Activated T-helper 1 cell treated with anti-CD3 and anti-CD28 coated beads, Interleukin-12 subunit alpha, Interleukin-12 subunit beta, Interleukin-2, Interleukin-4 antibody, amounts not matched to agents 30 ng/mL and 10 ng/mL and 1 ng/mL, durations not matched to agents 14 hours and 24 hours and 36 hours (primary cell): Measurements from ENCODE around the gene EIF2S1. TPM values are rescaled to one million over a fixed set of nuclear protein-coding genes. Genes with fewer than 3 reads are reported as not detected.

Experiments used
- DNase-seq: peaks from one replicate; pipeline ENCODE4 v3.0.0; 2021; ENCODE audit warnings: low spot score
- H3K27ac Mint-ChIP-seq: one replicate; pipeline ENCODE4 v1.8.0; 2021; ENCODE audit warnings: mild to moderate bottlenecking, mixed read lengths
- H3K27me3 Mint-ChIP-seq: one replicate; pipeline ENCODE4 v1.8.0; 2022; ENCODE audit warnings: mild to moderate bottlenecking, moderate library complexity, mixed read lengths; ENCODE audit not compliant: insufficient read depth
- H3K36me3 Mint-ChIP-seq: one replicate; pipeline ENCODE4 v1.8.0; 2021; ENCODE audit warnings: low read depth, mixed read lengths
- H3K4me1 Mint-ChIP-seq: one replicate; pipeline ENCODE4 v1.8.0; 2021; ENCODE audit warnings: low read depth, mixed read lengths
- H3K4me3 Mint-ChIP-seq: one replicate; pipeline ENCODE4 v1.8.0; 2021; ENCODE audit warnings: mild to moderate bottlenecking, moderate library complexity, mixed read lengths
- H3K9me3 Mint-ChIP-seq: one replicate; pipeline ENCODE4 v1.8.0; 2021; ENCODE audit warnings: mixed read lengths
- intact Hi-C: fragments of 100-400 bp; cut with micrococcal nuclease; formaldehyde crosslinking; loops from one replicate; pipeline ENCODE4 v1.15.1; 2024
- total RNA-seq: library from RNA; stranded (reverse); gene quantifications from 2 replicates; pipeline ENCODE4 v1.2.3, GENCODE V29; 2022

Gene EIF2S1
- total RNA-seq, 1 donor from 2014 or later, result 234 TPM

DNA sequence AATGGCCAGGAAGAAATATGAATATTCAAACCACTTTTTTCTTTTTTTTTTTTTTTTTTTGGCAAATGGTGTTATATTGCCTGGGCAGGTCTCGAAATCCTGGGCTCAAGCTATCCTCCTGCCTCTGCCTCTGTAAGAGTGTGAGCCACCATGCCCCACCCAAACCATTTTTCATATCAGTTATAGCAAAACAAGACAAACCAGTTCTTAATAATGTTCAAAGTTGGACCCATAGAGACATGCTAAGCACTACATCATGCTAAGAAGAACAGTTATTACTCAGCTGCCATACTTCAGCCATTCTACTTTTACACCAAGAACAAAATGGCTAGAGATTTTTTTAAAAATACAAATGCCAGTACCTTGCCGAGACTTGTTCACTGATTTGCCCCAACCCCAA is 25.5 kb downstream of the EIF2S1 start:
- peaks cover 2% of the 10 kb centered on the region for H3K4me1 Mint-ChIP-seq
- H3K36me3 Mint-ChIP-seq, result peaks cover 46% of the 10 kb centered on the region
- H3K4me3 Mint-ChIP-seq, result no peak overlapping the region
- intact Hi-C loops, result no loop called here
- no peaks in the 10 kb centered on the region for H3K27me3 Mint-ChIP-seq
- DNase-seq, result no peak
- H3K9me3 Mint-ChIP-seq, result no peaks in the 10 kb centered on the region
- H3K27ac Mint-ChIP-seq, result no peak overlapping the region

GRCh38 chr14:67387195-67387594 is 27.1 kb downstream of the EIF2S1 start:
- DNase-seq, result no peak
- Mint-ChIP-seq H3K4me1 (peaks cover 11% of the 10 kb centered on the region), H3K27ac (no peak overlapping the region), H3K4me3 (no peak overlapping the region), H3K27me3 (peaks cover 2% of the 10 kb centered on the region), H3K9me3 (no peaks in the 10 kb centered on the region), H3K36me3 (peaks cover 35% of the 10 kb centered on the region)
- intact Hi-C loops, result no loop called here

GRCh38 chr14:67389275-67389674 is 29.1 kb downstream of the EIF2S1 start:
- H3K36me3 Mint-ChIP-seq, result peaks cover 20% of the 10 kb centered on the region
- intact Hi-C loops, result no loop called here
- H3K9me3 Mint-ChIP-seq, result no peaks in the 10 kb centered on the region
- peaks cover 11% of the 10 kb centered on the region for H3K4me1 Mint-ChIP-seq
- no peak overlapping the region for H3K4me3 Mint-ChIP-seq
- peaks cover 2% of the 10 kb centered on the region for H3K27me3 Mint-ChIP-seq
- no peak for DNase-seq
- no peak overlapping the region for H3K27ac Mint-ChIP-seq

DNA sequence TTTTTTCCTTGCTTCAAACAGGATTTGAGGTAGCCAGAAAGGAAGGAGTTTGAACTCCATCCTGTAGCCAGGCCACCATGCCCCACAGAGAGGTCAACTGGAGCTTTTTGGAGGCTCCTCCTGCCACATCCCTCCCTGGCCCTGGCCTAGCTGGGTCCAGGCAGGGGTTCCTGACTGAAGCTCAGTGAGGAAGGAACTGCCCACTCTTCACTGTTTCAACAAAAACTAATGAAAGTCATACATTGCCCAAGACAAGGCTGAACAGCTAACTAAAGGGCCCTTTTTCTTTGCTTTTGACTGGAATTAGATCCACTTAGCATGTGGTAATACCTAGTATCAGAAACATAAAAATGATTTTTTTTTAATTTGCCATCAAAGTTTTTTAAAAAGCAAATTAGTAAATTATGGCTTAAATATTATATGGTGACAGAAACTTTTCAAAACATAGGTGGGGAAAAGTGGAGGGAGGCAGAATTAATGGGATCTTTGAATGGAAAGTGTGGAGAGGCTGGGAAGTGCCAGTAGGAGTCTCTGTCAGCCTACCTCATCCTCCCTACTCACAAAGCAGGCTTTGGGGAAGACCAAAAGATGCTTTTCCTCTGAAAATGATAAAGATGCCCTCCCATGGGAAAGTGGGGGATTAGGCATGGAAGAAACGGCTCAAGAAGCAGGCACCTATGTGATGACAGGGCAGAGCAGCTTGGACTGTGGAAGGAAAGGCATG is 29.8 kb downstream of the EIF2S1 start:
- H3K36me3 Mint-ChIP-seq, result peaks cover 14% of the 10 kb centered on the region
- H3K27me3 Mint-ChIP-seq, result peaks cover 2% of the 10 kb centered on the region
- peaks cover 11% of the 10 kb centered on the region for H3K4me1 Mint-ChIP-seq
- no peak overlapping the region for H3K27ac Mint-ChIP-seq
- intact Hi-C loops, result no loop called here
- no peak overlapping the region for H3K4me3 Mint-ChIP-seq
- no peak for DNase-seq
- no peaks in the 10 kb centered on the region for H3K9me3 Mint-ChIP-seq

GRCh38 chr14:67391268-67391667 is 31.1 kb downstream of the EIF2S1 start:
- Mint-ChIP-seq H3K27ac (no peak overlapping the region), H3K9me3 (no peaks in the 10 kb centered on the region), H3K4me1 (peaks cover 11% of the 10 kb centered on the region), H3K4me3 (no peak overlapping the region), H3K36me3 (peaks cover 8% of the 10 kb centered on the region), H3K27me3 (peaks cover 2% of the 10 kb centered on the region)
- intact Hi-C loops, result no loop called here
- no peak for DNase-seq

DNA sequence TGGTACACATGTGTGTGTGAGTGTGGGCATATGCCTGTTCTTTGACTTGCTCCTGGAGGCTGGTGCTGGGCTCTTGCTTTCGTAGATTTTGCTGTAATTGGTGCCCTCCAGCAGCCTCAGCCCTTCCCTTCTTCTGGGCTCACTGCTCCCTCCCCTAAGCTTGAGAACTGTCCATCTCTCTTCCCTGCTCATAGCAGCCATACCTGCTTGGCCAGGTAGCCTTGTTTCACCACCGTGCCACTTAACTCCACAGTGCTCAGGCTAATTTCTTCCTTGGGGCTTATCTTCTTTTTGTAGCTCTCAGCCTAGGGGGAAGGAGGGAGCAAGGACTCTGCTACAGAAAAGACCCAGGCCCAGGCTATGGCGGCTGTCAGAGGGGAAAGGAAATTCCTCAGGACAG is 32.0 kb downstream of the EIF2S1 start:
- H3K9me3 Mint-ChIP-seq, result no peaks in the 10 kb centered on the region
- H3K4me1 Mint-ChIP-seq, result peaks cover 11% of the 10 kb centered on the region
- no peak overlapping the region for H3K27ac Mint-ChIP-seq
- peaks cover 2% of the 10 kb centered on the region for H3K36me3 Mint-ChIP-seq
- no peak overlapping the region for H3K4me3 Mint-ChIP-seq
- DNase-seq, result no peak
- peaks cover 2% of the 10 kb centered on the region for H3K27me3 Mint-ChIP-seq
- intact Hi-C loops, result no loop called here

GRCh38 chr14:67392800-67393199 is 32.7 kb downstream of the EIF2S1 start:
- intact Hi-C loops, result no loop called here
- H3K4me3 Mint-ChIP-seq, result no peak overlapping the region
- H3K27ac Mint-ChIP-seq, result no peak overlapping the region
- peaks cover 2% of the 10 kb centered on the region for H3K27me3 Mint-ChIP-seq
- no peaks in the 10 kb centered on the region for H3K9me3 Mint-ChIP-seq
- no peak for DNase-seq
- peaks cover 11% of the 10 kb centered on the region for H3K4me1 Mint-ChIP-seq
- H3K36me3 Mint-ChIP-seq, result no peaks in the 10 kb centered on the region

DNA sequence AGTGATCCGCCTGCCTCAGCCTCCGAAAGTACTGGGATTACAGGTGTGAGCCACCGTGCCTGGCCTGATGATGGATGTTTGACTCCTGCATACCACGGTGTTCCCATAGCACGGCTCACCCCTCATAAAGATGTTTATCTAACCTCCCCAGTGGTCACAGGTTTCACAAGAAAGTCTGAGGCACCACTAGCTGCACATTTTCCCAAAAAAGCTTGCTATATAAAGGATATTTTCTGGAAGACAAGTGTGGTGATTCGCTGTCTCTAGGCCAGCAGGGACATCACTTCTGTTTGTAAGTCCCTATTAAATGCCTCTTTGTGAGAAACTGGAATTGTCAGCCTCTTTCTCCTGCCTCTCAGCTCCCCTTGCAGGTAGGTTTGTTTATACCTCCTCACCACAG is 33.6 kb downstream of the EIF2S1 start:
- H3K9me3 Mint-ChIP-seq, result no peaks in the 10 kb centered on the region
- intact Hi-C loops, result no loop called here
- DNase-seq, result no peak
- no peak overlapping the region for H3K27ac Mint-ChIP-seq
- H3K4me1 Mint-ChIP-seq, result peaks cover 11% of the 10 kb centered on the region
- peaks cover 5% of the 10 kb centered on the region for H3K27me3 Mint-ChIP-seq
- H3K36me3 Mint-ChIP-seq, result no peaks in the 10 kb centered on the region
- no peak overlapping the region for H3K4me3 Mint-ChIP-seq

- H3K9me3 Mint-ChIP-seq, result no peaks in the 10 kb centered on the region
- peaks cover 11% of the 10 kb centered on the region for H3K4me1 Mint-ChIP-seq
- intact Hi-C loops, result no loop called here
- no peak for DNase-seq
- peaks cover 11% of the 10 kb centered on the region for H3K27me3 Mint-ChIP-seq
- no peak overlapping the region for H3K27ac Mint-ChIP-seq
- no peak overlapping the region for H3K4me3 Mint-ChIP-seq
- no peaks in the 10 kb centered on the region for H3K36me3 Mint-ChIP-seq
Observed at GRCh38 chr14:67395086-67395875, 35.2 kb downstream of the EIF2S1 start.

GRCh38 chr14:67395876-67396189 is 35.7 kb downstream of the EIF2S1 start:
- Mint-ChIP-seq H3K4me3 (no peak overlapping the region), H3K27ac (no peak overlapping the region), H3K4me1 (peaks cover 7% of the 10 kb centered on the region), H3K27me3 (peaks cover 15% of the 10 kb centered on the region), H3K9me3 (no peaks in the 10 kb centered on the region), H3K36me3 (no peaks in the 10 kb centered on the region)
- DNase-seq, result no peak
- intact Hi-C loops, result no loop called here

GRCh38 chr14:67396381-67396970 is 36.3 kb downstream of the EIF2S1 start:
- Mint-ChIP-seq H3K9me3 (no peaks in the 10 kb centered on the region), H3K27ac (no peak overlapping the region), H3K4me3 (no peak overlapping the region), H3K27me3 (peaks cover 14% of the 10 kb centered on the region), H3K36me3 (no peaks in the 10 kb centered on the region), H3K4me1 (peaks cover under 1% of the 10 kb centered on the region)
- DNase-seq, result no peak
- intact Hi-C loops, result no loop called here

DNA sequence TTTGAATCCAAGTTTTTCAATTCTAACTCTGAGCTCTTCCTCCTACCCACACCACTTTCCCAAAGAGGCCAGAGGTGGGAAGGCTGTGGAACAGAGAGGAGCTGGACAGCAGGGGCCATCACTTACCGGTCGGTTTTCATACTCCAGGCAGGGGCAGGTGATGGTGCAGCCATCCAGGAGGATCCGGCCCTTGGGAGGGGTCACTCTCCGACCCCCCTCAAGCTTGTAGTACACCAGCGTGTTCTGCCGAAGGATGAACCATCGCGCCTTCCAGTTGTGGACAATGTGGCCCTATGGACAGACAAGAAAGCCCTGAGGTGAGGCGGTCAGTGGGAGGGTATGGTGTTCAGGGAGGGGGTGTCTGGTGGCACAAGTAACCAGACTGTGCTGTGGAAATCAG is 37.4 kb downstream of the EIF2S1 start:
- intact Hi-C loops, result no loop called here
- peaks cover 14% of the 10 kb centered on the region for H3K27me3 Mint-ChIP-seq

GRCh38 chr14:67400434-67400833 is 40.3 kb downstream of the EIF2S1 start:
- H3K9me3 Mint-ChIP-seq, result no peaks in the 10 kb centered on the region
- H3K4me1 Mint-ChIP-seq, result no peaks in the 10 kb centered on the region
- H3K36me3 Mint-ChIP-seq, result no peaks in the 10 kb centered on the region
- DNase-seq, result no peak
- no peak overlapping the region for H3K27ac Mint-ChIP-seq
- intact Hi-C loops, result no loop called here
- peaks cover 14% of the 10 kb centered on the region for H3K27me3 Mint-ChIP-seq
- no peak overlapping the region for H3K4me3 Mint-ChIP-seq

More for the DNA sequence above, 37.4 kb downstream of the EIF2S1 start:
- Mint-ChIP-seq H3K9me3 (no peaks in the 10 kb centered on the region), H3K4me1 (no peaks in the 10 kb centered on the region), H3K4me3 (no peak overlapping the region), H3K27ac (no peak overlapping the region), H3K36me3 (no peaks in the 10 kb centered on the region)
- no peak for DNase-seq
